ENCODE measurements around the gene HBS1L. TPM values are rescaled to one million over a fixed set of nuclear protein-coding genes. Genes with fewer than 3 reads are reported as not detected.
A peak's percentile ranks its signal among the peaks of the same experiment; 100 is the strongest.

The HBS1L gene
- total and polyA plus RNA-seq, 9 of the 15 experiments (the other 6 are each of a cell fraction or from before 2014, with no cell fraction given), result 101 to 199 (median 145) TPM

DNA sequence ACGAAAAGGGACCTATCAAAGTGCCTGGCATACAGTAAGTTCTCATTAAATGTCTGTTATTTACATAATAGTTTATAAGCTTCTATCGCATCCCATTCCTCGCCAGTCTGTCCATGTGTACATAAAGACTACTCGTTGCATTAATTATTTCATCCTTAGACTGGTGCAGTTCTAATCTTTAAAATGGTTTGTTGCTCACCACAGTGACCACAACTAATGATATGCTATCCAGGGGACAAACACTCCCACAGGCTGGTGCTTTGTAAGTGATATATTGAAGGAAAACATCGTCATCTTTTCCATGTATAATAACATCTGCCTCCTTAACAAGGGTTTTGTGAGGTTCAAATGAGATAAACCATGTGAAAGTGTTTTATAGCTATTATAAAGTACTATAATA lies 39.0 kb upstream of the HBS1L start (continued):
- TF ChIP-seq, protein P1, sequence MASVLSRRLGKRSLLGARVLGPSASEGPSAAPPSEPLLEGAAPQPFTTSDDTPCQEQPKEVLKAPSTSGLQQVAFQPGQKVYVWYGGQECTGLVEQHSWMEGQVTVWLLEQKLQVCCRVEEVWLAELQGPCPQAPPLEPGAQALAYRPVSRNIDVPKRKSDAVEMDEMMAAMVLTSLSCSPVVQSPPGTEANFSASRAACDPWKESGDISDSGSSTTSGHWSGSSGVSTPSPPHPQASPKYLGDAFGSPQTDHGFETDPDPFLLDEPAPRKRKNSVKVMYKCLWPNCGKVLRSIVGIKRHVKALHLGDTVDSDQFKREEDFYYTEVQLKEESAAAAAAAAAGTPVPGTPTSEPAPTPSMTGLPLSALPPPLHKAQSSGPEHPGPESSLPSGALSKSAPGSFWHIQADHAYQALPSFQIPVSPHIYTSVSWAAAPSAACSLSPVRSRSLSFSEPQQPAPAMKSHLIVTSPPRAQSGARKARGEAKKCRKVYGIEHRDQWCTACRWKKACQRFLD (CRISPR knock-in tag; IDR thresholded peaks at IDR 0.05), result peak; percentile 57; the same call in 1 of the 2 replicates
- TF ChIP-seq, protein P2, sequence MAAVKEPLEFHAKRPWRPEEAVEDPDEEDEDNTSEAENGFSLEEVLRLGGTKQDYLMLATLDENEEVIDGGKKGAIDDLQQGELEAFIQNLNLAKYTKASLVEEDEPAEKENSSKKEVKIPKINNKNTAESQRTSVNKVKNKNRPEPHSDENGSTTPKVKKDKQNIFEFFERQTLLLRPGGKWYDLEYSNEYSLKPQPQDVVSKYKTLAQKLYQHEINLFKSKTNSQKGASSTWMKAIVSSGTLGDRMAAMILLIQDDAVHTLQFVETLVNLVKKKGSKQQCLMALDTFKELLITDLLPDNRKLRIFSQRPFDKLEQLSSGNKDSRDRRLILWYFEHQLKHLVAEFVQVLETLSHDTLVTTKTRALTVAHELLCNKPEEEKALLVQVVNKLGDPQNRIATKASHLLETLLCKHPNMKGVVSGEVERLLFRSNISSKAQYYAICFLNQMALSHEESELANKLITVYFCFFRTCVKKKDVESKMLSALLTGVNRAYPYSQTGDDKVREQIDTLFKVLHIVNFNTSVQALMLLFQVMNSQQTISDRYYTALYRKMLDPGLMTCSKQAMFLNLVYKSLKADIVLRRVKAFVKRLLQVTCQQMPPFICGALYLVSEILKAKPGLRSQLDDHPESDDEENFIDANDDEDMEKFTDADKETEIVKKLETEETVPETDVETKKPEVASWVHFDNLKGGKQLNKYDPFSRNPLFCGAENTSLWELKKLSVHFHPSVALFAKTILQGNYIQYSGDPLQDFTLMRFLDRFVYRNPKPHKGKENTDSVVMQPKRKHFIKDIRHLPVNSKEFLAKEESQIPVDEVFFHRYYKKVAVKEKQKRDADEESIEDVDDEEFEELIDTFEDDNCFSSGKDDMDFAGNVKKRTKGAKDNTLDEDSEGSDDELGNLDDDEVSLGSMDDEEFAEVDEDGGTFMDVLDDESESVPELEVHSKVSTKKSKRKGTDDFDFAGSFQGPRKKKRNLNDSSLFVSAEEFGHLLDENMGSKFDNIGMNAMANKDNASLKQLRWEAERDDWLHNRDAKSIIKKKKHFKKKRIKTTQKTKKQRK (IDR thresholded peaks at IDR 0.05; ENCODE audit: borderline replicate concordance, low read depth, low read length), result no peak
- TF ChIP-seq EHMT2 (IDR thresholded peaks at IDR 0.05), result no peak
- TF ChIP-seq ZNF717 (CRISPR knock-in tag; IDR thresholded peaks at IDR 0.05), result no peak
- peak in 1 of 2 experiments; percentile 84; a peak in 2 of 4 replicates for TF ChIP-seq RCOR1 (IDR thresholded peaks at IDR 0.05; ENCODE audit: borderline replicate concordance in 1 of 2, low read depth in 2 of 2, low read length in 2 of 2)
- TF ChIP-seq GTF2A2 (tag; IDR thresholded peaks at IDR 0.05), result no peak
- TF ChIP-seq CREM (IDR thresholded peaks at IDR 0.05; ENCODE audit: low read depth), result 0 out of 2 replicates have a peak, but pooled peaks have one; percentile 11
- TF ChIP-seq, protein P3, sequence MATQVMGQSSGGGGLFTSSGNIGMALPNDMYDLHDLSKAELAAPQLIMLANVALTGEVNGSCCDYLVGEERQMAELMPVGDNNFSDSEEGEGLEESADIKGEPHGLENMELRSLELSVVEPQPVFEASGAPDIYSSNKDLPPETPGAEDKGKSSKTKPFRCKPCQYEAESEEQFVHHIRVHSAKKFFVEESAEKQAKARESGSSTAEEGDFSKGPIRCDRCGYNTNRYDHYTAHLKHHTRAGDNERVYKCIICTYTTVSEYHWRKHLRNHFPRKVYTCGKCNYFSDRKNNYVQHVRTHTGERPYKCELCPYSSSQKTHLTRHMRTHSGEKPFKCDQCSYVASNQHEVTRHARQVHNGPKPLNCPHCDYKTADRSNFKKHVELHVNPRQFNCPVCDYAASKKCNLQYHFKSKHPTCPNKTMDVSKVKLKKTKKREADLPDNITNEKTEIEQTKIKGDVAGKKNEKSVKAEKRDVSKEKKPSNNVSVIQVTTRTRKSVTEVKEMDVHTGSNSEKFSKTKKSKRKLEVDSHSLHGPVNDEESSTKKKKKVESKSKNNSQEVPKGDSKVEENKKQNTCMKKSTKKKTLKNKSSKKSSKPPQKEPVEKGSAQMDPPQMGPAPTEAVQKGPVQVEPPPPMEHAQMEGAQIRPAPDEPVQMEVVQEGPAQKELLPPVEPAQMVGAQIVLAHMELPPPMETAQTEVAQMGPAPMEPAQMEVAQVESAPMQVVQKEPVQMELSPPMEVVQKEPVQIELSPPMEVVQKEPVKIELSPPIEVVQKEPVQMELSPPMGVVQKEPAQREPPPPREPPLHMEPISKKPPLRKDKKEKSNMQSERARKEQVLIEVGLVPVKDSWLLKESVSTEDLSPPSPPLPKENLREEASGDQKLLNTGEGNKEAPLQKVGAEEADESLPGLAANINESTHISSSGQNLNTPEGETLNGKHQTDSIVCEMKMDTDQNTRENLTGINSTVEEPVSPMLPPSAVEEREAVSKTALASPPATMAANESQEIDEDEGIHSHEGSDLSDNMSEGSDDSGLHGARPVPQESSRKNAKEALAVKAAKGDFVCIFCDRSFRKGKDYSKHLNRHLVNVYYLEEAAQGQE (IDR thresholded peaks at IDR 0.05; ENCODE audit: borderline replicate concordance), result no peak; the same call in 1 of the 2 replicates
- TF ChIP-seq, protein P3 (CRISPR knock-in tag; IDR thresholded peaks at IDR 0.05; ENCODE audit: low read depth), result no peak
- TF ChIP-seq, protein P4, sequence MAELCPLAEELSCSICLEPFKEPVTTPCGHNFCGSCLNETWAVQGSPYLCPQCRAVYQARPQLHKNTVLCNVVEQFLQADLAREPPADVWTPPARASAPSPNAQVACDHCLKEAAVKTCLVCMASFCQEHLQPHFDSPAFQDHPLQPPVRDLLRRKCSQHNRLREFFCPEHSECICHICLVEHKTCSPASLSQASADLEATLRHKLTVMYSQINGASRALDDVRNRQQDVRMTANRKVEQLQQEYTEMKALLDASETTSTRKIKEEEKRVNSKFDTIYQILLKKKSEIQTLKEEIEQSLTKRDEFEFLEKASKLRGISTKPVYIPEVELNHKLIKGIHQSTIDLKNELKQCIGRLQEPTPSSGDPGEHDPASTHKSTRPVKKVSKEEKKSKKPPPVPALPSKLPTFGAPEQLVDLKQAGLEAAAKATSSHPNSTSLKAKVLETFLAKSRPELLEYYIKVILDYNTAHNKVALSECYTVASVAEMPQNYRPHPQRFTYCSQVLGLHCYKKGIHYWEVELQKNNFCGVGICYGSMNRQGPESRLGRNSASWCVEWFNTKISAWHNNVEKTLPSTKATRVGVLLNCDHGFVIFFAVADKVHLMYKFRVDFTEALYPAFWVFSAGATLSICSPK (IDR thresholded peaks at IDR 0.05; ENCODE audit: borderline replicate concordance), result no peak
- no peak for TF ChIP-seq CAMTA2 (CRISPR knock-in tag; conservative IDR thresholded peaks at IDR 0.05)
